MG63 (cell line): ENCODE results near the gene FAHD2A. TPM values are rescaled to one million over a fixed set of nuclear protein-coding genes. Genes with fewer than 3 reads are reported as not detected.
"Not testable (repeated sequence)": the region's sequence is repeated elsewhere in the genome, so short reads cannot be mapped to it uniquely, and the experiment has no call there.

Experiments
- DNase-seq: peaks from one replicate; pipeline ENCODE4 v3.0.0-alpha.2; 2020
- H3K27me3 ChIP-seq: fragments of 250-450 bp; sonication (Bioruptor Pico); 2 replicates; pipeline ENCODE4 v1.5.1; 2020; ENCODE audit warnings: mild to moderate bottlenecking, moderate library complexity
- H3K36me3 ChIP-seq: fragments of 250-450 bp; sonication (Bioruptor Pico); 2 replicates; pipeline ENCODE4 v1.5.1; 2020; ENCODE audit warnings: mild to moderate bottlenecking, moderate library complexity
- H3K4me3 ChIP-seq: fragments of 250-450 bp; sonication (Bioruptor Pico); 2 replicates; pipeline ENCODE4 v1.5.1; 2020; ENCODE audit warnings: mild to moderate bottlenecking, moderate library complexity
- H3K9me3 ChIP-seq: fragments of 250-450 bp; sonication (Bioruptor Pico); 2 replicates; pipeline ENCODE4 v1.5.1; 2020; ENCODE audit warnings: mild to moderate bottlenecking, moderate library complexity
- total RNA-seq: library from RNA; depleted of rRNA; stranded (reverse); fragments of >200 nt; shearing (Covaris generic); gene quantifications from 2 replicates; pipeline ENCODE4 v1.2.3, GENCODE V29; 2014; ENCODE audit warnings: low replicate concordance; rRNA removed

FAHD2A gene
- total RNA-seq = 36.3 and 44.3 TPM in 2 replicates

- DNase-seq = peak; percentile 95
- H3K4me3 ChIP-seq = peak within 1 kb of the TSS; percentile 96
- H3K36me3 ChIP-seq = peaks cover 8% of the 10 kb centered on the region; the same call in 1 of the 2 replicates
- no peaks in the 10 kb centered on the region for H3K27me3 ChIP-seq
- H3K9me3 ChIP-seq = no peaks in the 10 kb centered on the region
Observed at GRCh38 chr2:95402370-95403203, at the start of gene FAHD2A. Gene FAHD2A, plus strand, starts transcription at chr2:95402708. Its CDS starts 2,851 bp downstream, at chr2:95405559.

- no peak overlapping the region for H3K4me3 ChIP-seq
- no peak for DNase-seq
- peaks cover 3% of the 10 kb centered on the region; the same call in 1 of the 2 replicates for H3K9me3 ChIP-seq
Observed at GRCh38 chr2:95353055-95353575, 49.4 kb upstream of the FAHD2A start.

GRCh38 chr2:95353613-95354468, 48.7 kb upstream of the FAHD2A start:
- Histone ChIP-seq H3K4me3 (no peak overlapping the region), H3K9me3 (peaks cover 9% of the 10 kb centered on the region; the same call in 1 of the 2 replicates), H3K36me3 (no peaks in the 10 kb centered on the region; the same call in 1 of the 2 replicates), H3K27me3 (no peaks in the 10 kb centered on the region)
- DNase-seq = no peak

More at GRCh38 chr2:95353055-95353575, 49.4 kb upstream of the FAHD2A start:
- H3K27me3 ChIP-seq = no peaks in the 10 kb centered on the region
- H3K36me3 ChIP-seq = no peaks in the 10 kb centered on the region; the same call in 1 of the 2 replicates

- Histone ChIP-seq H3K4me3 (no peak overlapping the region), H3K36me3 (no peaks in the 10 kb centered on the region; the same call in 1 of the 2 replicates), H3K9me3 (peaks cover 9% of the 10 kb centered on the region; the same call in 1 of the 2 replicates), H3K27me3 (no peaks in the 10 kb centered on the region)
- DNase-seq = no peak
Observed at GRCh38 chr2:95354469-95354901, 48.0 kb upstream of the FAHD2A start.

DNA sequence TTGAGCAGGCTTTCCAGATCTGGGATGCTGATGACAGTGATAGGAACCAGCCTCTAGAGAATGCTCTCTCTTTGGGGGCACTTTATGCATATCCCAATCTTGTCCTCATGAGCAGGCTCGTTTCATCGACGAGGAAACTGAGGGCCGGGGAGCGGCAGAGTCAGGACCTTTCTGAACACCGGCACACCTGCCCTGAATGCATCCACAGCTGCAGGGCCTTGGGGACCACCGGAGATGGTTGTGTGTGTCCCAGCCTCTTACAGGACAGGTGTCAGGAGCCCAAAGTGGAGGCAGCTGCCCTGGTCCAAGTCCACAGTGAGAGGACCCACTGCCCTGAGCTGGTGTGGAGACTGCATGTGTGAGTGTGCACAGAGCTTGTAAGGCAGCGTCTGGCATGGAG, 47.6 kb upstream of the FAHD2A start:
- DNase-seq = no peak

DNA sequence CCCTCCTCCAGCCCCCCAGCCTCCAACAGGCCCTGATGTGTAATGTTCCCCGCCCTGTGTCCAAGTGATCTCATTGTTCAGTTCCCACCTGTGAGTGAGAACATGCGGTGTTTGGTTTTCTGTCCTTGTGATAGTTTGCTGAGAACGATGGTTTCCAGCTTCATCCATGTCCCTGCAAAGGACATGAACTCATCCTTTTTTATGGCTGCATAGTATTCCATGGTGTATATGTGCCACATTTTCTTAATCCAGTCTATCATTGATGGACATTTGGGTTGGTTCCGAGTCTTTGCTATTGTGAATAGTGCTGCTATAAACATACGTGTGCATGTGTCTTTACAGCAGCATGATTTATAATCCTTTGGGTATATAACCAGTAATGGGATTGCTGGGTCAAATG, 47.0 kb upstream of the FAHD2A start:
- H3K9me3 ChIP-seq, DNase-seq, H3K27me3 ChIP-seq, H3K36me3 ChIP-seq, H3K4me3 ChIP-seq: not testable (repeated sequence)

More for the DNA sequence above, 47.6 kb upstream of the FAHD2A start:
- Histone ChIP-seq H3K36me3 (no peaks in the 10 kb centered on the region; the same call in 1 of the 2 replicates), H3K4me3 (no peak overlapping the region), H3K9me3 (peaks cover 9% of the 10 kb centered on the region; the same call in 1 of the 2 replicates), H3K27me3 (no peaks in the 10 kb centered on the region)

- H3K4me3 ChIP-seq = no peak overlapping the region
- DNase-seq = no peak
- no peaks in the 10 kb centered on the region for H3K27me3 ChIP-seq
- no peaks in the 10 kb centered on the region; the same call in 1 of the 2 replicates for H3K36me3 ChIP-seq
- H3K9me3 ChIP-seq = peaks cover 9% of the 10 kb centered on the region; the same call in 1 of the 2 replicates
Observed at GRCh38 chr2:95356821-95357700, 45.4 kb upstream of the FAHD2A start.

DNA sequence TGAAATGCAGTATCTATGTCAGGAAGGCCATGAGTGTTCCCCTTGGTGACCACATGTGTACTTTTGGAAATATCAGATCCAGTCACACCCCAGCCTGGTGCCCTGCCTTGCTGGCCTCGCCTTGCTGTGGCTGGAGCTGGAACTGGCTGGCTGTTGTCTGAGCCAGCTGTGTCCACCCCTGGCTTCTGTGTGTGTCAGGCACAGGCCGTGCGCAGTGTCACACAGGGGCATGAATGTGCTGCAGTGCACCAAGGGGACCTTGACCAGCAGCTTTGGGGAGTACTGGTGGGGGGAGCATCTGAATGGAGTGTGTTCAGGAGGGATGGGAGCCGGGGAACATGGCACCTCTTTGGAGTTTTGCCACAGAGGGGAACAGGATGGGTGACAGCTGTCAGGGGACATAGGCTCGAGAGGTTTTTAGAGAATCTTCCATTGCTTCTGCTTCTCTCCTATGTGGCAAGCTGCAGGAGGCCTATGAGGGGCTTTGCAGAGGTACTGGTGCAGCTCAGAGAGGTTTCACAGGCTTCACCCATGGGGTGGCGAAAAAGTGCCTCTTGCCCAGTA, 44.7 kb upstream of the FAHD2A start:
- no peak for DNase-seq
- Histone ChIP-seq H3K9me3 (peaks cover 9% of the 10 kb centered on the region; the same call in 1 of the 2 replicates), H3K4me3 (no peak overlapping the region), H3K36me3 (no peaks in the 10 kb centered on the region; the same call in 1 of the 2 replicates), H3K27me3 (no peaks in the 10 kb centered on the region)

DNA sequence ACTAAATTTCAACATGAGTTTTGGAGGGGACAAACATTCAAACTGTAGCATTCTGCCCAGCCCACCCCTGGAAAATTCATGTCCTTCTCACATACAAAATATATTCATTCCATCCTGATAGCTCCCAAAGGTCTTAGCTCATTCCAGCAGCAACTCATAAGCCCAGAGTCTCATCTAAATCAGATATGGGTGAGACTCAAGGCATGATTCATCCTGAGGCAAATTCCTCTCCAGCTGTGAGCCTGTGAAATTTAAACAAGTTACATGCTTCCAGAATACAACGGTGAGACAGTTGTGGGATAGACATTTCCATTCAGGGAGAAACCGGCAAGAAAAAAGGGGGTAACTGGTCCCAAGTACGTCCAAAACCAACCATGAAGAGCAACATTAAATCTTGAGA, 43.5 kb upstream of the FAHD2A start:
- Histone ChIP-seq H3K9me3 (peaks cover 9% of the 10 kb centered on the region; the same call in 1 of the 2 replicates), H3K27me3 (no peaks in the 10 kb centered on the region), H3K4me3 (no peak overlapping the region), H3K36me3 (no peaks in the 10 kb centered on the region; the same call in 1 of the 2 replicates)
- DNase-seq = peak; percentile 17

GRCh38 chr2:95359501-95359930, 43.0 kb upstream of the FAHD2A start:
- Histone ChIP-seq H3K36me3 (no peaks in the 10 kb centered on the region; the same call in 1 of the 2 replicates), H3K4me3 (no peak overlapping the region), H3K27me3 (no peaks in the 10 kb centered on the region), H3K9me3 (peaks cover 9% of the 10 kb centered on the region; the same call in 1 of the 2 replicates)
- no peak for DNase-seq

DNA sequence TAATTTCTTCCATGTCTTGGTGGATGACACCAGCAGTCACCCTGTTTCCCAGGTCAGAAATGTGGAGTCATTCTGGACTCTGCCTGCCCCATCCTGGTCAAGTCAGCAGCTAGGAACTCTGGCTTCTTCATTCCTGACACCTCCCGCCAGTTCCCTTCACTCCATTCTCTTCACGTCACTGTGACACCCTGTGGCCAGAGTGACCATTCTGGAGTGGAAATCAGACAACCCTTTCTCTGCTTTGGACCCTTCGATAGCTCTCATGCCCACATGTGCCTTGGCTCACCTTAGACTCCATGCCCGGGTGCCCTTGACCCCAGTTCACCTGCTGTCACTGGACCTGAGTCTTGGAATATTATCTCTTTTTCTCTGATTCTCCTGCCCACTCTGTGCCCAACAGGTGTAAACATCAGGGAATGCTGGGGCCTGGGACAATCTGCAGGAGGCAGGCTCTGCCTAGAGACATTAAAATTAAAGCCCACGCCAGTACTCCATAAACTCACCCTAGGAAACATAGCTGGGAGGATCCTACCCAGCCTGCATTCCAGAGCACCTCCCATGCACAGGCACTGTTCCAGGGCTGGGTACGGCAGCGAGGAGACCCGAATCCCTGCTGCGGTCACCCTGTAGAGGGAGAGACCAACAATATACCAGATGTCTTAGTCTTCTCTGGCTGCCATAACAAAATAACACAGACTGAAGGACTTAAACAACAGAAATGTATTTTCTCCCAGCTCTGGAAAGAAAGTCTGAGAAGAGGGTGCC, 41.1 kb upstream of the FAHD2A start:
- Histone ChIP-seq H3K36me3 (no peaks in the 10 kb centered on the region), H3K9me3 (peaks cover 9% of the 10 kb centered on the region; the same call in 1 of the 2 replicates), H3K27me3 (no peaks in the 10 kb centered on the region), H3K4me3 (no peak overlapping the region)
- DNase-seq = no peak

- 0 out of 2 replicates have a peak, but pooled peaks cover 5% of the 10 kb centered on the region for H3K9me3 ChIP-seq
- H3K27me3 ChIP-seq = no peaks in the 10 kb centered on the region
- H3K36me3 ChIP-seq = no peaks in the 10 kb centered on the region
- H3K4me3 ChIP-seq = no peak overlapping the region
- no peak for DNase-seq
Observed at GRCh38 chr2:95362486-95362885, 40.0 kb upstream of the FAHD2A start.

DNA sequence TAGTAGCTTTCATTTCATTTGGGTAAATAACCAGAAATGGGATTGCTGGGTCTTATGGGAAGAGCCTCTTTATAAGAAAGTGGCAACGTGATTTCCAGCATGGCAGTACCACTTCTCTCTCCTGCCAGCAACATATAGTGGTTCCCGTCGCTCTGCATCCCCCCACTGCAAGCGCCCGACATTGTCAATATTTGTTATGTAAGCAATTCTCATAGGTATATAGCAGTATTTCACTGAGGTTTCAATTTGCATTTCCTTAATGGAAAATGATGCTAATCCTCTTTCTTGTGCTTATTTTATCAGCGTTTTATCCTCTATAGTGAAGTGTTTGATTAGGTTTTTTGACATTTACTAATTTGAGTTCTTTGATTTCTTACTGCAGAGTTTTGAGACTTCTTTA, 36.0 kb upstream of the FAHD2A start:
- no peaks in the 10 kb centered on the region for H3K36me3 ChIP-seq
- no peaks in the 10 kb centered on the region for H3K27me3 ChIP-seq
- DNase-seq = no peak
- H3K4me3 ChIP-seq = no peak overlapping the region
- no peaks in the 10 kb centered on the region for H3K9me3 ChIP-seq

- no peaks in the 10 kb centered on the region for H3K27me3 ChIP-seq
- DNase-seq = no peak
- H3K36me3 ChIP-seq = no peaks in the 10 kb centered on the region
- no peak overlapping the region for H3K4me3 ChIP-seq
- no peaks in the 10 kb centered on the region for H3K9me3 ChIP-seq
Observed at GRCh38 chr2:95372216-95372829, 30.2 kb upstream of the FAHD2A start.
